22Rv1 (cell line): ENCODE data around the gene RAP1GAP.

Source experiments
- H3K27ac ChIP-seq: fragments of 450-650 bp; 2 replicates; pipeline ENCODE4 v1.5.1; 2017
- ZFX ChIP-seq: fragments of 450-650 bp; IDR thresholded peaks from 2 replicates; pipeline ENCODE4 v1.6.1; 2017; ENCODE audit warnings: antibody characterized with exemption, borderline replicate concordance
- TF ChIP-seq, protein P1 (sequence below): fragments of 450-650 bp; IDR thresholded peaks from 2 replicates; pipeline ENCODE4 v1.5.1; 2017; ENCODE audit warnings: mild to moderate bottlenecking

Gene RAP1GAP

DNA sequence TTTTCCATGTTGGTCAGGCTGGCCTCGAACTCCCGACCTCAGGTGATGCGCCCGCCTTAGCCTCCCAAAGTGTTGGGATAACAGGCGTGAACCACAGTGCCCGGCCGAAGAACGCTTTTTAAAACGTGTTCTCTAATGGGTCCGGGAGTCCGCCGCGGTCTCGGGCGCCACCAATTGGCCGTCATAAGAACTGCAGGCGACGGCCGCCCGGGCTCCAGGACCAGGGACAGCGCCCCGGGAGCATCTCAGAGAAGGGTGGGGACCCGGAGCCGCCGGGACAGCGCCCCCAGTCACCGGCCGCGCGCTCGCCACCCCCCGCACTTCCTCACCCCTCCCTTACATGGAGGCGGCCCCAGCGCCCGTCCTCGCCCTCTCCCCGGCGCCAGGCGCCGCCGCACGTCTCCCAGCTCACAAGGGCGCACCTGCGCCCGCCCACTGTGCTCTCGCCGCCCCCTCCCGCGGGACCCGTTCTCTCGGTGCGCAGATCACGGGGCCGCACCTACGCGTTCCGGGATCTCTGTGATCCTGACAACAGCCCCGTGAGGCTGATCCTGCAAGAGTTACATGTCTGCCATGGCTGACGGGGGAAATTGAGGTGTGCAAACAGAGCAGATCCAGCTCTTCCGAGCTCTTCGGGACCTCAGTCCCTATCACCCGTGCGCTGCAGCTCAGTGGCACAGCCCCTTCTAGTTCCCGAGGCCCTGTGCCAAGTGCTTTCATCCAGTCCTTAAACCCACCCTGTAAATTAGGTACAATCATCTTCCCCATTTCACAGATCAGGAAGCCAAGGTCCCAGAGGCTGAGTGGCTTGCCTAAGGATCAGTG, 9.8 kb downstream of the RAP1GAP start:
- peak overlapping the region; percentile 29; the same call in 1 of the 2 replicates for H3K27ac ChIP-seq

GRCh38 chr1:21657456-21658190, 11.5 kb downstream of the RAP1GAP start:
- TF ChIP-seq ZFX, result no peak
- TF ChIP-seq, protein P1, sequence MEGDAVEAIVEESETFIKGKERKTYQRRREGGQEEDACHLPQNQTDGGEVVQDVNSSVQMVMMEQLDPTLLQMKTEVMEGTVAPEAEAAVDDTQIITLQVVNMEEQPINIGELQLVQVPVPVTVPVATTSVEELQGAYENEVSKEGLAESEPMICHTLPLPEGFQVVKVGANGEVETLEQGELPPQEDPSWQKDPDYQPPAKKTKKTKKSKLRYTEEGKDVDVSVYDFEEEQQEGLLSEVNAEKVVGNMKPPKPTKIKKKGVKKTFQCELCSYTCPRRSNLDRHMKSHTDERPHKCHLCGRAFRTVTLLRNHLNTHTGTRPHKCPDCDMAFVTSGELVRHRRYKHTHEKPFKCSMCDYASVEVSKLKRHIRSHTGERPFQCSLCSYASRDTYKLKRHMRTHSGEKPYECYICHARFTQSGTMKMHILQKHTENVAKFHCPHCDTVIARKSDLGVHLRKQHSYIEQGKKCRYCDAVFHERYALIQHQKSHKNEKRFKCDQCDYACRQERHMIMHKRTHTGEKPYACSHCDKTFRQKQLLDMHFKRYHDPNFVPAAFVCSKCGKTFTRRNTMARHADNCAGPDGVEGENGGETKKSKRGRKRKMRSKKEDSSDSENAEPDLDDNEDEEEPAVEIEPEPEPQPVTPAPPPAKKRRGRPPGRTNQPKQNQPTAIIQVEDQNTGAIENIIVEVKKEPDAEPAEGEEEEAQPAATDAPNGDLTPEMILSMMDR, result peak; percentile 11; the same call in 1 of the 2 replicates

More for the DNA sequence above, 9.8 kb downstream of the RAP1GAP start:
- no peak for TF ChIP-seq ZFX
- TF ChIP-seq, protein P1, result peak; percentile 96

GRCh38 chr1:21655748-21656147, 13.4 kb downstream of the RAP1GAP start:
- TF ChIP-seq, protein P1, result peak; percentile 29; the same call in 1 of the 2 replicates
- TF ChIP-seq ZFX, result no peak
- H3K27ac ChIP-seq, result no peak overlapping the region

More at GRCh38 chr1:21657456-21658190, 11.5 kb downstream of the RAP1GAP start:
- H3K27ac ChIP-seq, result no peak overlapping the region

GRCh38 chr1:21655259-21655658, 13.9 kb downstream of the RAP1GAP start:
- no peak for TF ChIP-seq ZFX
- TF ChIP-seq, protein P1, result no peak
- H3K27ac ChIP-seq, result no peak overlapping the region

DNA sequence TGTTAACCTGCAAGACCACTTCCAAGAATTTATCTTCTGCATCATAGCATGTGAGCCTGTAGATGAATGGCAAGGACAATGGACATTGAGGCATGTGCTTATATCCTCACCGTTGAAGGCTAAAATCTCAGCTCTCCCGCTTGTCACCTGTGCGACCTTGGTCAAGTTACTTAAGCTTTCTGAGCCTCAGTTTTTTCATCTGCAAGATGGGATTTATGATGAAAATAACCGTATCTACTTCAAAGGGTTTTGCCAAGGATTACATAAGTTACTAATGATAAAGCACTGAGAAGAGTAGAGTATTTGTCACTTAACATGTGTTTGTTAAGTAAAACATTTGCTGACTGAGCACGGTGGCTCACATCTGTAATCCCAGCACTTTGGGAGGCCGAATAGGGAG, 14.9 kb downstream of the RAP1GAP start:
- H3K27ac ChIP-seq, result no peak overlapping the region
- TF ChIP-seq, protein P1, result no peak
- no peak for TF ChIP-seq ZFX

- peak overlapping the region; percentile 58 for H3K27ac ChIP-seq
- TF ChIP-seq ZFX, result no peak
- TF ChIP-seq, protein P1, result no peak
Measured at GRCh38 chr1:21653744-21654100, 15.4 kb downstream of the RAP1GAP start.
